COLO668 (cell line): ENCODE results near the gene TUFT1.
A peak's percentile ranks its signal among the peaks of the same experiment; 100 is the strongest.
"Not testable (repeated sequence)": the region's sequence is repeated elsewhere in the genome, so short reads cannot be mapped to it uniquely, and the experiment has no call there.

Source experiments
- DNase-seq: peaks from one replicate; lab custom pipeline; 2025; ENCODE audit not compliant: unreplicated experiment; lab: John Stamatoyannopoulos, UW

Gene TUFT1

DNA sequence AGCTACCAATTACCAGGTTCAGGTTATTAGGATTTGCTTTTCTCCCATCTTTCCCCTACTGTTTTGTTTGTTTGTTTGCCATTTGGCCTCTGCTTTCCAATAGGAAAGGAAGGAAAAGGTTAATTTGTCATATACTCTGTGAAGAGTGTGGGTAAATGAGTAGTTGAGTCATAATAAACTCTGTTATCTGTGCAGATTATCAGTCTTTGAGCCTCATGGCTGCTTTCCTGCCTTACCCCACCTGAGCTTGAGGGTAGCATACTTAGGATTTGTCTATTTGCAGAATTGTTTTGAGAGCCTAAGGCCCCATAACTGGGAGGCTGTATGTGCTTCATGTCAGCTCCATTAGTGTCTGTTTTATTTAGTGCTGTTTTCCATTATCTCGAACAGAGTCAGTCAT, 38.8 kb downstream of the TUFT1 start:
- no peak for DNase-seq

DNA sequence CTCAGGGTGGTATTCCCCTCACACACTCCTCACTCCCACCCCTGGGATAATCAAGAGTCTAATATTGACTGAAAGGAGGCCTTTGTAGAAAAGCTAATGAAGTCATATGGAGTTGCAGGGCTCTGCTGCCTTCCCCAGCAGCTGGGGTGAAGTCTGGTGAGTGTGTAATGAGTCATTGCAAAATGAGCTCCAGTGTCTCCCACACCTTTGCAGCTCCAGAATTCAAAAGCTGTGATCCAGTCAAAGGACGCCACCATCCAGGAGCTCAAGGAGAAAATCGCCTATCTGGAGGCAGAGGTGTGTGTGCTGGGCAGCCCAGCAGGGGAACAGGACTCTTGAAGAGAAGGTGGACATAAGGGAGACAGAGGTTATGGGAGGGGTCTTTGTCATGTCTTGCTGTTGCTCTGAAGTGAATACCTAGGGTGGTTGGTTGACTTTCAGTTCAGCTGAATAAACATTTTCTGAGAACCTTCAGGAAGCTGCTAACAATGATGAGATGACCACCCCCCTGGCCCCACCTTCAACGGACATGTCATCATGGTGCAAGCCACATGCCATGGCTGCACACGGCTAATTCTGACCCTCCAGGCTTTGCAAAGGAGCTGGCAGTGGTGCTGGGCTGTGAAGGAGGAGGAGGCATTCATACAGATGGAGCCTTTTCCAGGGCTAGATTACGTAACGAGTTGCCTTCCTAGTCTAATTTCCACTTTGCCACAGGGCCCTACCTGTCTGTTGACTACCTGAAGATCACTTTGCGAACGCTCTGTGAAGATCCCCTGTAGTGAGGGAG, 39.5 kb downstream of the TUFT1 start:
- DNase-seq: no peak

DNA sequence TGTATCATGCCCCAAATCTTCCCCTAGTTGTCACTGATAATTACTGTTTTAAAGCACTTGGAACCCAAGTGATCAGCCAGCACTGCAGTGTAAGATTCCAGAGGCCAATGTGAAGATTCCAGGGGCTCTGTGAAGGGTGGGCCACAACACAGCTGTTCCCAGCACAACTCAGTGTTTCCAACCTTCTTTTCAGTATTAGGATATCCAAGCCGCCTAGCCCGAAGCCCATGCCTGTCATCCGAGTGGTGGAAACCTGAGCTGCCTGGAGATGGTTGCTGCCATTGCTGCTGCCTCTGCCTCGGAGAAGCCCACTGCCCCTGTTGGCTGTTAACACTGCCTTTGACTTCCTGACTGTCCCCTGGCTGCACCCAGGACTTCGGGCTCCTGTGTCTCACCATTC, 41.3 kb downstream of the TUFT1 start:
- no peak for DNase-seq

DNA sequence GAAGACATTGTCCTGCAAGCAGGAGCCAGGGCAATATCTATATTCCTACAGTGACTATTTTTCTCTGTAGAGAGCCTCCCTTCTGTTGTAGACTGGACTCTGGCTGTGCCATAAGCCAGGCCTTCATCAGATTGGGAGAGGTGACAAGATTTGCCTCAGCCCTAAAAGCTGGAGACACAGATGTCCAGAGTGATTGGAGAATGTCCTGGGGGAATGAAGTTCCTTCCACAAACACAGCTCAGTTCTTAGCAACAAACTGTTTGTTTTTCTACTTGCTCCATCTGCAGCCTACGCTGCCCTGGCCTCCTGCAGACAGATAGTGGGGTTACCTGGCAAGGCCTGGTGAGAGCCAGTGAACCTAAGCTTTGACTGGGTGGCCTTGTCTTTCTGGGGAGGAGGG, 41.8 kb downstream of the TUFT1 start:
- no peak for DNase-seq

DNA sequence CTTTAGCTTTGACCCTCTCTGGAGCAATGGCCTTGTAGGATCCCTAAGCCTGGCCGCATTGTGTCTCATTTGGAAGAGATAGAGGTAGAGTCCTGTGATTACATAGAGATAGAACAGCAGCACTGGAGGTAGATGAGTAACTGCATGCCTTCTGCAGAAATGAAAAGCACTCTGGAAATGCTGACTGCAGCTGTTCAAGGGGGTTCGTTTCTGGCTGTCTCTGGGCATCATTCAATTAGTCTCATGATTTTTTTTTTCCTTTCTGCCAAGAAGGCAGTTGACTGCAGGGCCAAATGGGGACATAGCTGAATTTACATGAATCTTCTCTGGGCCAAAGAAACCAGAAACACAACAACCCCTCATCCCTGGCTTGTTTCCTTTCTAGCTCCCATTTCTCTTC, 43.7 kb downstream of the TUFT1 start:
- DNase-seq: no peak

DNA sequence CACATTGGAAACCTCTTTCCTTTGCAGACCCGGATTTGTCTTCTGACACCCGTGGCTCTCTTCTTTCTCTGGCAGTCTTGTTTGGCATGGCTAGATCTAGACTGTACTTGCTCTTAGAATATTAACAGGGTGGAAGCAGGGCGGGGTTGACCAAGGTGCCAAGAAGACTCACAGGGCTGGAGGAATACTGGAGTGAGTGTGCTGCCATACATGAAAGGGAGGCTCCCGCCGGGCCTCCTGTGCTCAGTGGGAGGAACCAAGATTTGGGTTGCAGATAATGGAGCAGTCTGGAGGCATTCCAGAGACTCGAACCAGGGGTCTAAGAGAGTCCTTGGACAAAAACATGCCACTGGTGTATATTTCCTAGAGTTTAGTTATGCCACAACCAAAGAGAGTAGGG, 44.2 kb downstream of the TUFT1 start:
- DNase-seq: no peak

DNA sequence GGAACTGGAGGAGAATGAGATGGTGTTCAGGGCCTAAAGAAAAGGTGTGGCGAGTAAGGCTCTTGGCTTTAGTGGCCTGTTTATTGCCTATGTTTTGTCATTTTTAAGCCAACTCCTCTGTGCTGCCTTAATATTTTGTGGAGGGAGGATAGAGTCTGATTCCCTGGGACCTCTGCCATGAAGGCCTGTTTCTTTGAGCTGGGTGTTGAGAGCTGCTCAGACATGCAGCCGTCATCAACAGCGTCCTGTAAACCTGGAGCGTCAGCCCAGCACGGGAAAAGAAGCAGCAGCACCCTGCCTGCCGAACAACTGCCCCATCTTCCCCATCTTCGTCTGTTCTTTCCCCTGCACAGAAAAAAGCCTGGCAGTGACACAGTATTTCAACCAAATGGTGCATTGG, 44.7 kb downstream of the TUFT1 start:
- no peak for DNase-seq

DNA sequence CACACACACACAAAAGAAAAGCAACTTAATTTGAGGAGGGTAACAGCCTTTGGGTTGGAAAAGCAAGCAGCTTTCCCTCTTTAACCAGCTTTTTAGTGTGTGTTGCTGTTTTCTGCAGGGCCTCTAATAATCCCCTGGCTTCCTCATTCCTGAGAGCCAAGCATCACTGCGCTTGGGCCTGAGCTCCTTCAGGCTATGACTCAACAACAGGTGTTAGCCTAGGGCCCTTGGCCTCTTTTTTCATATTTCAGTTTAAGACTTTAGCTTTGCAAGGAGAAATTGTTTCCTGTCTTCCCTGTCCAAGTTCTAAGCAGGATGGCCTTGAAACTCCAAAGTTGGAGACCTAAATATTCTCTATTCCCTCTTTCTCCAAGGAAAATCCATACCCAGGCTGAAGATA, 45.5 kb downstream of the TUFT1 start:
- no peak for DNase-seq

DNA sequence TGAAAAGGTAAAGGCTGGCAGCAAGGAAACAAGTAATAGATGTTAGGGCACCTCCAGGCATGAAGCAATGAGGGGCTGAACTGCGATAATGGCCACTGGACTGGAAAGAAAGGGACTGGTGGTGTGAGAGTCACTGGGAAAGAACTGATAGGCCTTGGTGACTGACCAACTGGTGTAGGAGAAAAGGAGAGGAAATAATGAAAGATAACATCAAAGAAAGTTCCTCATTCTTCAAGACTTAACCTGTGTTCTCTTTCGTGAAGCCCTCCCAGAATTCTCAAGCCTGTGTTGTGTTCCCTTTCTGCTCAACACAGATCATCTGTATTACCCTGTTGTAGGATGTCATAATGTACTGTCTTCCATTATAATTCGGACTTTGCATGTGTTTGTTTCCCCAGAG, 50.9 kb downstream of the TUFT1 start:
- DNase-seq: no peak

DNA sequence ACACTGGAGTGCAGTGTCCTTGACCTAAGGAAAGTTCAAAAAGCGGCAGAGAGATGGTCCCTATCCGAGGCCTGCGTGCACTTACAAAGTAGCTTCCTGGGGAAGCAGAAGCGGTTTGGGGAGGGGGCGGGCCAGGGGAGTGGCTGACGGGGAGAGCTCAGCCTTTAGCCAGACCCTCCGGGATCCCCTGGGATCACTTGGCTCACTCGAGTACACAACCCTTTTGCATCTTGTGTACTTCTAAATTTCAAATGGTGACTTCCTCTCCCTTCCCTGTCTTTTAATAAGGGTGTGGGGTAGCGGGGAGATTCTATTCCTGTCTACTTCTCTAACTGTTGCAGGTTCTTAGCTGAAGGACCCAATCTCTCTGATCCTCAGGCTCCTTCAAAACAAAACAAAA, 53.6 kb downstream of the TUFT1 start:
- no peak for DNase-seq

DNA sequence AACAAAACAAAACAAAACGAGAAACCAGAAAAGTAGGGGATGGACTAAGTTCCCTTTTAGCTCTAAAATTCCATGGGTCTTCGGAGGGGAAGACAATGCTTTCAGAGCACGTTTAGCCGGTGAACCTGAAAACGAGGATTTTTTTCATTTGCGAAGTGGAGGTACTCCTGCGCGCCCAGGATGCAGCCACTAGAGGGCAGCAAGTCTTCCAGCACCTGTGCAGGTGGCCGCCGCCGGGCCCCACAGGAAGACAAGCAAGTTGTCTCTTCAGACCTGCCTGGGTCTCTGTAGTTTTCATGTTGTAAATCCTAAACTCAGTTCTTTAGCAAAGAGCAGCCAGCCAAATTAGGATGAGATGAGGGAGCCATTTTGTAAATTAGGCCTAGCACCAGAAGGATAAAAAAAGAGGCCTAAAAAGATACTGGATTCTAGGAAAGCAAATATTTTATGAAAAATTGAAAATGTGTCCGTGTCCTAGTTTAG, 54.1 kb downstream of the TUFT1 start:
- peak; percentile 92 for DNase-seq

DNA sequence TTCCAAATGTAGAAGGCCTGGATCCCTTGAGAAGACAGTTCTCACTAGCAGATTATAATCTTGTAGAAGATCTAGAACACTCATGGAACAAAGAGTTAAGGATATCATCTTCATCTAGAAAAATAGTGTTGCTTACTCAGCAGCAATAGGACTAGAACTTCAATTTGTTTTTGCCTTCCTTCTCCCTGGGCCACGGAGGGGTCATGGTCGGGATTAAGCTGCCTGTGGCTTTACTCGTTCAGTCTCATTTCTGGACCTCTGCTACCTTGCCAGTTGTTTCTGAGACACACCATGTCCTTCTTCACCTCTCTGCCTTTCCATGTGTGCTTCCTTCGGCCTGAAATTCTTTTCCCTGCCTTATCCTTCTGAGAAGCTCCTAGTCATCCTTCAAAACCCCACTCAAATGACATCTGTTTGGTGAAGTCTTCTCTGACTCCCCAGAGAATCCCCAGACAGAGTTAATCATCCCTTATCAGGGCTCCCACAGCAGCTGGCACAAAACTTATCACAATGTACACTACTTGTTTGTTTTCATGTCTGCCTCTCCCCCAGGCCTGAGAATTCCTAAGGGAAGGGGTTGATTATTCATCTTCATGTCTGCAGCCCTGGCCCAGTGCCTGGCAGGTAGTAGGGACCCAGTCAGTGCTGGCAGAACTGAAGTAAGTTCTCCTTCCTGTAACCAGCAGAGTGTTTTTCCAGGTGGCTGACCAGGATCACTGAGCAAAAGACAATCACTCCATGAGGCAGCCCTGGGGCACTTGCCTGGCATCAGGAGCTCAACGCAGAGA, 56.3 kb downstream of the TUFT1 start:
- no peak for DNase-seq

DNA sequence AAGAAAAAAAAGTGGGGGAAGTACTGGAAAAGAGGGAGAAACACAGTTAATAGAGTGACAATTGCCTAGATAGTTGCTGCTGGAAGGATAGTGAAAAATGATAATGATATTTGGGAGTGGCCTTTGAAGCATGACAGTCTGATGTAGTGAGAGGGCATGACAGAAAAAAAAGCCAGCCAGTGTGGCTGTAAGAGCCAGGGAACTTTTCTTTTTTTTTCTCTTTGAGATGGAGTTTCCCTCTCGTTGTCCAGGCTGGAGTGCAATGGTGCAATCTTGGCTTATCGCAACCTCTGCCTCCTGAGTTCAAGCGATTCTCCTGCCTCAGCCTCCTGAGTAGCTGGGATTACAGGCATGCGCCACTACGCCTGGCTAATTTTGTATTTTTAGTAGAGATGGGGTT, 62.4 kb downstream of the TUFT1 start:
- DNase-seq: not testable (repeated sequence)

DNA sequence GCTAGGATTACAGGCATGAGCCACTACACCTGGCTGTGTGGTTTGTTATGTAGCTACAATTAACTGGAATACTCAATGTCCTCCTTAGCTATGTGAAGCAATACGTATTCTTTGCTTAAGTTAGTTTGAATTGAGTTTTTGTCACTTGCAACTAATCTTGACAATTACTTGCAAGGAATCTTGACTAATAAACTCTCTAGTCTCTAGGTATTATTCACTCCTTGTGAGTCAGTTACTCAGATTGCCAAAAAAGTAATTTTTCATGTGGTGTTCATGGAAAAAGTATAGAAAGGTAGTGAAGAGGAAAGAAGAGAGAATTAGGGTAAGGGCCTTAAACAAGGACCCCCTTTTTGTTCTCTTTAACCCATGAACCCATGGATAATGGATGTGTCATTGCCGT, 64.2 kb downstream of the TUFT1 start:
- DNase-seq: no peak

DNA sequence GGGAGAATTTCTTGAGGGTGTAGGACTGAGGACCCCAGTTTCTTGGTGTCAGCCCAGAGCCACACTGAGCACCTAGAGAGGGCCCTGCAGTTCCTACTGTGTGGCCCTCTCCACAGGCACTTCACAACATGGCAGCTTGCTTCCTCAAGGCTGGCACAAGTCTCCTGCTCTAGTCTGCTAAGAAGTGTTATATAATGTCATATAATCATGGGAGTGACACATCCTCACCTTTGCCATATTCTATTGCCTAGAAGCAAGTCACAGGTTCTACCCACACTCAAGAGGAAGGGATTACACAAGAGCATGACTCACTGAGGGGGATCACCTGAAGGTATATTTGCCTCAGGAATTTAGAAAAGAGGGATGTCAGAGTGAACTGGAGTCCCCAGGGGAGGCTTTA, 66.3 kb downstream of the TUFT1 start:
- no peak for DNase-seq

DNA sequence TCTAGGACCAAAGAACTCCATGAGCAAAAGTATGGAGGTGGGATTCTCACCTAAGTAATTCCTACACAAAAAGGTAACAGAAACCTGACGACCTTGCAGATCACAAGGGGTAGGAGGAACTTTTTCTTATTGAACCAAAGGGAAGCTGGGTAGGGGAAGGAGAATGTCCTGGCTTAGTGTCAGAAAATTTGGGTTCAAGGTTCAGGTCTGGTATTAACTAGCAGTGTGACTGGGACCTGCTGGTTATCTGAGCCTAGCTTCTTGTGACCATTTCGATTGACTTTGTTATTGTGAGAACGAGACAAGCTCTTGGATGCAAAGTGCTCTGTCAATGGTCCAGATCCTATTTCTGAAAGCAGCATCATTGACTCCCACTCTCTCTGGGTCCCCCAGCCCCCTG, 66.7 kb downstream of the TUFT1 start:
- DNase-seq: no peak

DNA sequence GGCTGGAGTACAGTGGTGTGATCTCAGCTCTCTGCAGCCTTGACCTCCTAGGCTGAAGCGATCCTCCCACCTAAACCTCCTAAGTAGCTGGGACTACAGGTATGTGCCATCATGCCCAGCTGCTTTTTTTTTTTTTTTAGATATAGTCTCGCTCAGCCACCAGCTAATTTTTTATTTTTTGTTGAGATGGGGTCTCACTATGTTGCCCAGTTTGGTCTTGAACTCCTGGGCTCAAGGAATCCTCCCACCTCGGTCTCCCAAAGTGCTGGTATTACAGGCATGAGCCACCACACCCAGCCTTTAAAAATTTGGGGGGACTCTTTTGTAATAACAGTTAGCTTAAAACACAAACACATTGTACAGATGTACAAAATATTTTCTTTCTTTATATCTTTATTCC, 70.0 kb downstream of the TUFT1 start:
- DNase-seq: no peak

DNA sequence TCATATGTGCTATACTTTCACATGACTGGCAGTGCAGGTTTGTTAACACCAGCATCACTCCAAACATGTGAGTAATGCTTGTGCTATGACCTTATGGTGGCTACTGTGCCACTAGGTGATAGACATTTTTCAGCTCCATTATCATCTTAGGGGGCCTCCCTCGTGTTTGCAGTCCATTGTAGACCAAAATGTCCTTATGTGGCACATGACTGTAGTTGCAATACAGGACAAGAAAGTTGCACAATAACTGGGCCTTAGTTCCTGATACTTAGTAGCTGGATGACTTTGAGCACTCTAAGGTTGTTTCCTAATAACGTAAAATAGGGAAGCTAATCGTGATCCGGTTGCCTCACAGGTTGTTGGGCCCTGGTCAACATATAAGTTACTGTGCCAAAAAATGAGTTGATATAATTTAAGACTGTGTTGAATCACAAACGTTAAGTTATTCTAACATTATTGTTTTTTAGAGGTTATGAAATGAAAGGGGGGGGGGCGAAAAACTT, 71.2 kb downstream of the TUFT1 start:
- DNase-seq: no peak

DNA sequence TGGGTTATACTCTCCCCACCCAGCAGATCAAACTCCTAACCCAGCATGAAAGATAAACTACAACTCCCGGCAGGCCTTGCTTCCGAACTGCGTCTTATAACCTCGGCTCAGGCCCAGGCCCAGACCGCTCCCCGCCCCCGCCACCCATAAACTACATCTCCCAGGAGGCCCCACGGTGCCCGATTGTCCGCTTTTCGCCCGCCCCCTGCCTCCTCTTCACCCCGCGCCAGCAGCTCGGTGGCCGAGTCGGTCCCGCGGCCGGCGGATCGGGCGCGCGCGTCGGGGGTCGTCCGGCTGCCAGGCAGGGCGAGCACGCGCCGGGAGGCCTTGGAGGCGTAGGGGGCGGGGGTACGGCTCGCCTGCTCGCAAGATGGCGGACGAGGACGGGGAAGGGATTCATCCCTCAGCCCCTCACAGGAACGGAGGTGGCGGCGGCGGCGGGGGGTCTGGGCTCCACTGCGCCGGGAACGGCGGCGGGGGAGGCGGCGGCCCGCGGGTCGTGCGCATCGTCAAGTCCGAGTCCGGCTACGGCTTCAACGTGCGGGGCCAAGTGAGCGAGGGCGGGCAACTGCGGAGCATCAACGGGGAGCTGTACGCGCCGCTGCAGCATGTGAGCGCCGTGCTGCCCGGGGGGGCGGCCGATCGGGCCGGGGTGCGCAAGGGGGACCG, 71.9 kb downstream of the TUFT1 start, which contains the start of gene SNX27:
Gene SNX27, plus strand, starts transcription at position 219 of the 669 bp plus-strand sequence. Its CDS starts 152 bp downstream, at position 371.
- peak; percentile 93 for DNase-seq

DNA sequence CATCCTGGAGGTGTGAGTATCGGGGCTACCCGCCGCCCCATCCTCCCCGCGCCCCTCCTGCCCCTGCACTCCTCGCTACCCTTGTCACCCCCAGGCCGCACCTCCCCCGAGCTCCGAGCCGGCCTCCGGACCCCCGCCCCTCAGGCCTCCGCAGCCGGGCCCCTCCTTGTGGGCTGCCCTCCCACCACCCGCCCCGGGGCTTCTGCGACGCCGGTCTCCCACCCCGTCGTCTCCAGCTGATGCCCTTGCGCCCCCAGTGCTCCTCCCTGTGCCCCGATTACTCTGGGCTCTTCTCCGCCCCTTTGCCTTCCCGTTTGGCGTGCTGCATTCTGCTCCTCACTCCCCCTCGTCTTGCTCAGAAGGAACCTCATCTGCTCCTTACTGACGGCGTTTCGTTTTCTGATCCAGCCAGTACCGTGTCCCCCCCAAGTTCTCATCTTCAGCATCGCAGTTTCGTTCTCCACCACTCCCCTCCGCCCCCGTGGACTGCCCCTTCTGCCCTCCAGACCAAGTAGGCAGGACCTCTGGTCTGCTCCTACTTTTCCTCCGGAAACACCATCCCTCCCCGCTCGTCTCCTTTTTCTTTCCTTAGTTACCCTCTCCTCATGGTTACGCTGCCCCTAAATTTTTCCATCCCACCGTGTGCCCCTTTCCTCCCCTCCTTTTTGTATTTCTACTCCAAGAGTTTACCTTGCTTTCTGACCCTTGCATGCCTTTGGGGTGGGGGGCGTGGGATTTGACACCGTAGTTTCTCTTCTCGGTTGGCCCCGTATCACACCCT, 72.6 kb downstream of the TUFT1 start:
- DNase-seq: no peak

DNA sequence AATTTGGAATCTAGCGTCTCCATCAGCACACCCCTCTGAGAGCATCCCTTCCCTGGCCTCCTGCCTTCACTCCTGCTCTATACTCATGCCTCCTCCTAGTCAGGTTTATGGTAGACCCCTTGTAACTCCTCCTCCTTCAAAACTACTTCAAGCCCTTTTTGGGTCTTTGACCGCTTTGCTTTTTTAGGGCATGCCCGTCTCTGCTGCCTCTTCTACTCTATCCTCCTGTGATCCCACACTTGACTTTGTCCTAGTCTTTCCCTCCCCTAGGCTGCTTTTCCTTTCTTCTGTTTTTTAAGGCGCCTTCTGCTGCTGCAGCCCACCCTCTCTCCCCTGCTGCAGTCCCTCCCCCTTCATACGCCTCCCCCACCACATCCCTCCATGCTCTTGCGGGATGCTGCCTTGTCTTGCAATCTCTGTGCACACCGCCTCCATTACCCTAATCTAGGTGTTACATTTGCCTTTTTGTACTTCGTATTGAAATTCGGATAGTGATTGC, 73.2 kb downstream of the TUFT1 start:
- no peak for DNase-seq
